BJ (cell line): ENCODE results near the gene RMDN3. TPM values are rescaled to one million over a fixed set of nuclear protein-coding genes. Genes with fewer than 3 reads are reported as not detected.

ENCODE experiments used
- CTCF ChIA-PET: fragments of 350-600 bp; formaldehyde crosslinking; extraction: SDS; loops from one replicate; lab custom pipeline; 2021; ENCODE audit warnings: antibody characterized with exemption, inconsistent platforms; lab: Yijun Ruan, JAX
- POLR2A ChIA-PET: fragments of 300-600 bp; sonication (Branson Sonifier 250); formaldehyde crosslinking; extraction: SDS; loops from one replicate; lab custom pipeline; 2021; ENCODE audit warnings: antibody characterized with exemption; lab: Charles Lee
- DNase-seq: peaks from one replicate; pipeline ENCODE4 v3.0.0-alpha.2; 2011; ENCODE audit warnings: low read depth
- H3K27me3 ChIP-seq: 2 replicates; pipeline ENCODE4 v1.6.0; 2011; ENCODE audit warnings: low read length; ENCODE audit not compliant: control insufficient read depth, insufficient read depth
- H3K36me3 ChIP-seq: 2 replicates; pipeline ENCODE4 v1.5.1; 2011; ENCODE audit warnings: low read length; ENCODE audit not compliant: control insufficient read depth, insufficient read depth
- H3K4me3 ChIP-seq: 2 replicates; pipeline ENCODE4 v1.5.1; 2011; ENCODE audit warnings: low read depth, mild to moderate bottlenecking, control low read depth, low read length
- CTCF ChIP-seq: IDR thresholded peaks from 2 replicates; pipeline ENCODE4 v1.5.1; 2011; ENCODE audit warnings: low read depth, mild to moderate bottlenecking, control low read depth, inconsistent platforms, low read length, moderate library complexity; ENCODE audit not compliant: insufficient read depth
- polyA plus RNA-seq: library from polyadenylated mRNA; depleted of rRNA; stranded (reverse); fragments of >200 nt; gene quantifications from 2 replicates; pipeline ENCODE4 v1.2.3, GENCODE V29; 2011

Gene RMDN3
- polyA plus RNA-seq, 1 experiment, result 28.3 TPM

- ChIA-PET CTCF (interaction anchor here (0.6 to 2.1 kb wide), 13 partner anchors 9 to 151 kb away, joined by 3 to 10 read pairs (median 3); partner anchors contain the start of gene VPS18), POLR2A (interaction anchor here (0.6 kb wide), 1 partner anchor 155 kb away, joined by 5 read pairs; no protein-coding TSS in a partner anchor)
- TF ChIP-seq CTCF, result no peak
- no peak overlapping the region for H3K4me3 ChIP-seq
- H3K27me3 ChIP-seq, result no peaks in the 10 kb centered on the region
- DNase-seq, result no peak
- peaks cover 13% of the 10 kb centered on the region for H3K36me3 ChIP-seq
Observed at GRCh38 chr15:40743921-40744814, 10.9 kb downstream of the RMDN3 start.

GRCh38 chr15:40743485-40743901 lies 11.6 kb downstream of the RMDN3 start:
- no peak overlapping the region for H3K4me3 ChIP-seq
- no peak for DNase-seq
- ChIA-PET POLR2A (no interaction called here), CTCF (interaction anchor here (0.6 to 1.8 kb wide), 5 partner anchors 10 to 151 kb away, joined by 3 to 10 read pairs (median 4); partner anchors contain the start of gene VPS18)
- no peak for TF ChIP-seq CTCF
- no peaks in the 10 kb centered on the region for H3K27me3 ChIP-seq
- peaks cover 13% of the 10 kb centered on the region for H3K36me3 ChIP-seq

GRCh38 chr15:40739854-40740253 lies 15.2 kb downstream of the RMDN3 start:
- CTCF ChIA-PET, result interaction anchor here (1.7 kb wide), 1 partner anchor 10 kb away, joined by 4 read pairs; no protein-coding TSS in a partner anchor
- POLR2A ChIA-PET, result no interaction called here
- H3K4me3 ChIP-seq, result no peak overlapping the region
- no peak for DNase-seq
- H3K36me3 ChIP-seq, result peaks cover 20% of the 10 kb centered on the region
- H3K27me3 ChIP-seq, result no peaks in the 10 kb centered on the region
- no peak; the same call in 1 of the 2 replicates for TF ChIP-seq CTCF

GRCh38 chr15:40739047-40739446 lies 16.0 kb downstream of the RMDN3 start:
- no peaks in the 10 kb centered on the region for H3K27me3 ChIP-seq
- CTCF ChIA-PET, result interaction anchor here (1.1 kb wide), 1 partner anchor 26 kb away, joined by 4 read pairs; no protein-coding TSS in a partner anchor
- DNase-seq, result no peak
- POLR2A ChIA-PET, result no interaction called here
- no peak overlapping the region for H3K4me3 ChIP-seq
- no peak for TF ChIP-seq CTCF
- peaks cover 18% of the 10 kb centered on the region for H3K36me3 ChIP-seq

GRCh38 chr15:40737048-40737447 lies 18.0 kb downstream of the RMDN3 start:
- no peak for TF ChIP-seq CTCF
- DNase-seq, result no peak
- H3K36me3 ChIP-seq, result peaks cover 17% of the 10 kb centered on the region
- ChIA-PET CTCF (no interaction called here), POLR2A (no interaction called here)
- H3K27me3 ChIP-seq, result no peaks in the 10 kb centered on the region
- H3K4me3 ChIP-seq, result no peak overlapping the region
